ENCODE data around the gene MAST1.

DNA sequence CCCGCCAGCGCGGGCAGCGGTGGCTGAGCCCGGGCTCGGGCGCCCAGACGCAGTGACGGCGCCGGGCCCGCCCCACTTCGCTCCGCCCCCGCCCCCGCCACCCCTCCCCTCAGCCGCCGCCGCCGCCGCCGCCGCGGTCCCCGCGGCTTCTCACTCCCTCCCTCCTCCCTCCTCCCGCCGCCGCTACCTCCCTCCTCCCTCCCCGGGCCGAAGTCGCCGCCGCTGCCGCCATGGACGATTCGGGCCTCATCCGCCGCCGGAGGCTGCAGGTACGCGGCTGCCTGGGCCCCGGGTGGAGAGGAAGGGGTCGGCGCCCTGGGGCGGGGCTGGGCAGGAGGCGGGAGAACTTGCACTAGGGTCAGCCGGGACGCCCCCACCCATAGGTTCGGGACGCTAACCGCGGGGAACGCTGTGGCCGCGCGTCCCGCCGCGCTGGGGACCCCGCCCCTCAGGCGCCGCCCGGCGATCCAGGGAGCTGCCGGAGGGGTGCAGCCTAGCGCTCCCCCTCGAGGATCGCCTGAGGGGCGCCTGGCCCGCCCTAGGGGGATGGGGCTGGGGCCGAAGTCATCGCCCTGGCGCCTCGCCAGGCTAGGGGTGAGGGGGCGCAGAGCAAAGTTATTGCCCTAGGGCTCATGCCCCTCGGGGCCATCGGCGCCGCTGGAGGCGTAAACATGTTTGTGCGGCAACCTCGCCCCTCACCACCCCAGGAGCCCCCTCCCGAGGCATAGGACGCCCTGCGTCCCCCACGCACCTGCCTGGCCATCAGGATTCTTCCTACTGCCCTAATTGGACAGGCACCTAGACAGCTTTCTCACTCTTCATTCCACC is 4.4 kb upstream of the MAST1 start:
- no peak for TF ChIP-seq POLR2A (IDR thresholded peaks at IDR 0.05)
- TF ChIP-seq CTCF (IDR thresholded peaks at IDR 0.05): no peak

All from thyroid gland (tissue), 4 donors.